Upper lobe of left lung (tissue), 6 donors: ENCODE data around the gene PLOD2. TPM values are rescaled to one million over a fixed set of nuclear protein-coding genes. Genes with fewer than 3 reads are reported as not detected.

Experiments
- ATAC-seq, 2 donors: fragments of 200-7000 bp; cut with Tn5 transposase; one replicate each; pipeline ENCODE4 v1.9.1; 2022; ENCODE audit warnings: mild to moderate bottlenecking in 2 of 2, moderate library complexity in 2 of 2; ENCODE audit not compliant: low FRiP score in 2 of 2
- DNase-seq, 2 donors: peaks; one replicate each; pipeline ENCODE4 v3.0.0-alpha.2; 2019 to 2020
- H3K27ac ChIP-seq, 4 donors: fragments of 200-600 bp; sonication (generic); one replicate each; pipeline ENCODE4 v1.5.1; 2016 to 2019
- H3K27me3 ChIP-seq, 4 donors: fragments of 200-600 bp; sonication (generic); one replicate each; pipeline ENCODE4 v1.5.1; 2017 to 2019
- H3K36me3 ChIP-seq, 4 donors: fragments of 200-600 bp; sonication (generic); one replicate each; pipeline ENCODE4 v1.5.1; 2016 to 2019
- H3K4me1 ChIP-seq, 4 donors: fragments of 200-600 bp; sonication (generic); one replicate each; pipeline ENCODE4 v1.5.1; 2018 to 2019
- H3K4me3 ChIP-seq, 4 donors: fragments of 200-600 bp; sonication (generic); one replicate each; pipeline ENCODE4 v1.5.1; 2017 to 2019; ENCODE audit warnings: mild to moderate bottlenecking in 2 of 4, moderate library complexity in 1 of 4
- H3K9me3 ChIP-seq, 4 donors: fragments of 200-600 bp; sonication (generic); one replicate each; pipeline ENCODE4 v1.5.1; 2018 to 2019
- CTCF ChIP-seq, 6 experiments: fragments of 450-650 bp in 4 of 6; fragments of 200-600 bp in 2 of 6; sonication (generic) in 2 of 6; IDR thresholded peaks; one replicate each; pipeline ENCODE4 v1.5.1; 2016 to 2019; ENCODE audit warnings: antibody characterized with exemption in 6 of 6
- EP300 ChIP-seq, 4 donors: sonication (generic); formaldehyde crosslinking; IDR thresholded peaks; one replicate each; pipeline ENCODE4 v1.5.1; 2017; ENCODE audit warnings: antibody characterized with exemption in 4 of 4, control low read depth in 2 of 4
- POLR2A ChIP-seq, 4 donors: fragments of 450-650 bp; IDR thresholded peaks; one replicate each; pipeline ENCODE4 v1.5.1; 2016 to 2017; ENCODE audit warnings: antibody characterized with exemption in 4 of 4, mild to moderate bottlenecking in 2 of 4
- POLR2AphosphoS5 ChIP-seq, 2 donors: sonication (generic); formaldehyde crosslinking; IDR thresholded peaks; one replicate each; pipeline ENCODE4 v1.5.1; 2017; ENCODE audit warnings: antibody characterized with exemption in 2 of 2
- WGBS, 2 donors: methylation state at CpG; one replicate each; pipeline ENCODE4 v1.1.5; 2017 to 2018; 5-methylcytosine and 5-hydroxymethylcytosine counted together
- total RNA-seq, 6 donors: library from RNA; depleted of rRNA in 4 of 6; stranded (reverse); fragments of >200 nt in 4 of 6; gene quantifications; one replicate each; pipeline versions ENCODE4 v1.1.0 to v1.2.1, GENCODE V29; 2016 to 2021
- donor health status: DM: no; HTN: no; CAD: no; lungs with moderate emphysema.
- donor health status: DM: no; HTN: yes; CAD: no; lungs with severe emphysema.

Gene PLOD2
- total RNA-seq, 6 donors from 2014 or later, result 6.8 to 30.7 (median 18.1) TPM

DNA sequence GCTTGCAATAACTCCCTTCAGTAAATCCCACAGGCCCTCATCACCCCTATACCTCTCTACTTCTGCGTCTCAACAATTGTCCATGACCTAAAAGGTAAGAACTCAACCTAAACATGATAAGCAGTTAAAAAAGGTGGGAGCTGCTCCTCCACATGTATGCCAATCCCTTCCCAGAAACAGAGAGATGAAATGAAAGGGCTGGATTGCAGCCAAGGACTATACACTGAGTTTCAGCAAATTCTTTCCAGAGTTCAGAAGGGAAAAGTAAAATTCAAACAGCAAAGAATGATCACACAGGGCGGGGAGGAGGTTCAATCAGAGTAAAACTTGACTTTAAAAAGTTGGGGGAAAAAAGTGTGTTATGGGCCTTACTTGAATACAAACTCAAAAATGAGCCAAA is 27.5 kb downstream of the PLOD2 start:
- H3K4me1 ChIP-seq, result no peaks in the 10 kb centered on the region
- WGBS, 2 donors, result 87 to 92% methylated on average over 2 of the region's 2 CpGs
- no peaks in the 10 kb centered on the region for H3K36me3 ChIP-seq
- H3K27me3 ChIP-seq, result no peaks in the 10 kb centered on the region
- H3K9me3 ChIP-seq, result no peaks in the 10 kb centered on the region
- H3K4me3 ChIP-seq, result no peak overlapping the region
- H3K27ac ChIP-seq, result no peak overlapping the region
- ATAC-seq, result no peak
- DNase-seq, result no peak
- TF ChIP-seq EP300 (IDR thresholded peaks at IDR 0.05) (no peak), POLR2A (IDR thresholded peaks at IDR 0.05) (no peak), CTCF (IDR thresholded peaks at IDR 0.05) (no peak), POLR2AphosphoS5 (IDR thresholded peaks at IDR 0.05) (no peak)

- peak in 1 of 2 donors; percentile 35 for ATAC-seq
- no peak overlapping the region for H3K27ac ChIP-seq
- H3K4me3 ChIP-seq, result no peak overlapping the region
- DNase-seq, result no peak
- H3K36me3 ChIP-seq, result no peaks in the 10 kb centered on the region
- no peaks in the 10 kb centered on the region for H3K27me3 ChIP-seq
- H3K9me3 ChIP-seq, result no peaks in the 10 kb centered on the region
- H3K4me1 ChIP-seq, result no peaks in the 10 kb centered on the region
- TF ChIP-seq EP300 (IDR thresholded peaks at IDR 0.05), result no peak
- TF ChIP-seq POLR2AphosphoS5 (IDR thresholded peaks at IDR 0.05), result no peak
- TF ChIP-seq POLR2A (IDR thresholded peaks at IDR 0.05), result no peak
- no peak for TF ChIP-seq CTCF (IDR thresholded peaks at IDR 0.05)
- WGBS, 2 donors, result 79 to 94% methylated on average over 5 of the region's 5 CpGs
These were observed 29.2 kb downstream of the PLOD2 start for GRCh38 chr3:146131616-146132410.

DNA sequence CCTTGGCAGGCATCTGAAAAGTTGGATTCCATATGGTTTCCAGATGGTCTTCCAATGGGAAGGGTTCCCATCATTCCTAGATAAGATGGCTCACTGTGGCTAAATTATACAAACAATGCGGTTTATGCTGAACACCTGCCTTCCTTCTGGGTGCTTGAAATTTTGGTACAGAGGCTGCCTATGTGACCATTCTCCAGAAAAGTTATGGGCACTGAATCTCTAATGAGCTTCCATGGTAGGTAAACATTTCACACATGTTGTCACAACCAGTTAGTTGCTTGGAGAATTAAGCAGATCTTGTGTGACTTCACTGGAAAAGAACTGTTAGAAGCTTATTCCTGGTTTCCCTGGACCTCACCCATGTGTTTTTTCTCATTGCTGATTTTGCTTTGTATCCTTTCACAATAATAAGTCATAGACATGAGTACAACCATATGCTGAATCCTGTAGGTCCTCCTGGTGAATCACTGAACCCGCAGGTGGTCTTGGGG is 30.1 kb downstream of the PLOD2 start:
- no peaks in the 10 kb centered on the region for H3K27me3 ChIP-seq
- WGBS, 2 donors, result 78 to 98% methylated on average over 1 to 2 of the region's 2 CpGs
- H3K27ac ChIP-seq, result no peak overlapping the region
- H3K4me1 ChIP-seq, result no peaks in the 10 kb centered on the region
- no peaks in the 10 kb centered on the region for H3K9me3 ChIP-seq
- ATAC-seq (no peak), DNase-seq (no peak)
- H3K4me3 ChIP-seq, result no peak overlapping the region
- TF ChIP-seq EP300 (IDR thresholded peaks at IDR 0.05), result no peak
- TF ChIP-seq POLR2A (IDR thresholded peaks at IDR 0.05), result no peak
- no peak for TF ChIP-seq CTCF (IDR thresholded peaks at IDR 0.05)
- no peak for TF ChIP-seq POLR2AphosphoS5 (IDR thresholded peaks at IDR 0.05)
- H3K36me3 ChIP-seq, result no peaks in the 10 kb centered on the region

DNA sequence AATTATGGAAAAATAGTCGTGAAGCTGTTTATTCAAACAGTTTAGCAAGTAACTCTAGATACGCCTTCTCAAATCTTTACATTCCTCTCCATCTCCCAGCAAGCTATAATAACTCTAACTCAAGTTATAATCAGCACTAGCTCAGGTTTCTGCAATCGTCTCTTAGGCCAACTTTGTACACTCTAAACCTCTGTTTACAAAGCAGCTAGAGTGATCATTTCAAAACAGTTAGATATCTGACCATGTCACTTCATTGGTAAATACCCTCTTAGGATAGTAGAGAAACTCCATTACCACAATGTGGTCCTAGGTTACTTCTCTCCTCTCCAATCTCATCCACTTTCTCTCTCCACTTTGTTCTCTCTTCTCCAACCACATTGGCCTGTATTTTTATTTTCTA is 31.2 kb downstream of the PLOD2 start:
- no peak for DNase-seq

More for the DNA sequence above, 31.2 kb downstream of the PLOD2 start:
- TF ChIP-seq CTCF (IDR thresholded peaks at IDR 0.05), result no peak
- no peak for TF ChIP-seq POLR2A (IDR thresholded peaks at IDR 0.05)
- no peak for TF ChIP-seq EP300 (IDR thresholded peaks at IDR 0.05)
- no peak for TF ChIP-seq POLR2AphosphoS5 (IDR thresholded peaks at IDR 0.05)
- Histone ChIP-seq H3K4me3 (no peak overlapping the region), H3K27me3 (no peaks in the 10 kb centered on the region), H3K9me3 (no peaks in the 10 kb centered on the region), H3K4me1 (no peaks in the 10 kb centered on the region), H3K36me3 (no peaks in the 10 kb centered on the region), H3K27ac (no peak overlapping the region)
- WGBS, 2 donors, result 69 to 77% methylated on average over 3 of the region's 3 CpGs
- ATAC-seq, result no peak
